ENCODE results near the gene RDH13.
A peak's percentile ranks its signal among the peaks of the same experiment; 100 is the strongest.

Gene RDH13

GRCh38 chr19:55091126-55091910 lies 28.4 kb upstream of the RDH13 start:
- H3K4me3 ChIP-seq (ENCODE audit: low read depth, low read length), result no peak overlapping the region
- H3K27ac ChIP-seq (ENCODE audit: low read depth, low read length), result no peak overlapping the region
- no peak overlapping the region for H2AFZ ChIP-seq (ENCODE audit: low read length, unreplicated experiment)
- peaks cover 1% of the 10 kb centered on the region; the same call in 1 of the 2 replicates for H3K27me3 ChIP-seq (ENCODE audit: insufficient read depth, low read length)
- H3K4me1 ChIP-seq (ENCODE audit: control insufficient read depth, insufficient read depth, low read length, unreplicated experiment), result peaks cover 4% of the 10 kb centered on the region
- no peaks in the 10 kb centered on the region for H3K36me3 ChIP-seq (ENCODE audit: insufficient read depth, low read length)
- H3K79me2 ChIP-seq (ENCODE audit: control insufficient read depth, insufficient read depth, low read length, unreplicated experiment), result no peaks in the 10 kb centered on the region

DNA sequence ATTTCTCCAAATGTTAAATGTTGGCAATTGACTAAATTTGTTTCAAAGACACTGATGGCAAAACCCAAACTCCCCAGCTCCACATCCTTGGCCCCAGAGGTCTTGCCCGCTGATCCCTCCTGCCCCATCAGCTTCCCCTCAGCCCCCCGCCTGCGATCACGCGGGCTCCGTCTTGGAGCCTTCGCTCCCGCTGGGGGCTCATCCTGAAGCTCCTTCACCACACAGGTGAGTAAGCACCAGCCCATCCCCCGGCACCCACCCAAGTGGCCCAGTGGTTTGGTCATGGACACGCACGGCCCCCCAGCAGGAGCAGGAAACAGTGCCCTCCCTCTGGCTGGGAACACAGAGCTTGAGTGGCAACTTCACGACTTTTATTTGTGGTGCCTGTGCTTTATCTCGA lies 27.6 kb upstream of the RDH13 start:
- no peaks in the 10 kb centered on the region for H3K36me3 ChIP-seq (ENCODE audit: insufficient read depth, low read length)
- H2AFZ ChIP-seq (ENCODE audit: low read length, unreplicated experiment), result no peak overlapping the region
- H3K27me3 ChIP-seq (ENCODE audit: insufficient read depth, low read length), result peaks cover 7% of the 10 kb centered on the region; the same call in 1 of the 2 replicates
- H3K79me2 ChIP-seq (ENCODE audit: control insufficient read depth, insufficient read depth, low read length, unreplicated experiment), result no peaks in the 10 kb centered on the region
- no peak overlapping the region for H3K27ac ChIP-seq (ENCODE audit: low read depth, low read length)
- H3K4me3 ChIP-seq (ENCODE audit: low read depth, low read length), result no peak overlapping the region
- H3K4me1 ChIP-seq (ENCODE audit: control insufficient read depth, insufficient read depth, low read length, unreplicated experiment), result peaks cover 4% of the 10 kb centered on the region

GRCh38 chr19:55089342-55089944 lies 26.5 kb upstream of the RDH13 start:
- H3K27me3 ChIP-seq (ENCODE audit: insufficient read depth, low read length), result peaks cover 7% of the 10 kb centered on the region; the same call in 1 of the 2 replicates
- H3K79me2 ChIP-seq (ENCODE audit: control insufficient read depth, insufficient read depth, low read length, unreplicated experiment), result no peaks in the 10 kb centered on the region
- no peaks in the 10 kb centered on the region for H3K36me3 ChIP-seq (ENCODE audit: insufficient read depth, low read length)
- no peak overlapping the region for H2AFZ ChIP-seq (ENCODE audit: low read length, unreplicated experiment)
- no peak overlapping the region for H3K27ac ChIP-seq (ENCODE audit: low read depth, low read length)
- H3K4me1 ChIP-seq (ENCODE audit: control insufficient read depth, insufficient read depth, low read length, unreplicated experiment), result peaks cover 4% of the 10 kb centered on the region
- no peak overlapping the region for H3K4me3 ChIP-seq (ENCODE audit: low read depth, low read length)

- no peak overlapping the region for H2AFZ ChIP-seq (ENCODE audit: low read length, unreplicated experiment)
- no peaks in the 10 kb centered on the region for H3K36me3 ChIP-seq (ENCODE audit: insufficient read depth, low read length)
- peaks cover 4% of the 10 kb centered on the region for H3K4me1 ChIP-seq (ENCODE audit: control insufficient read depth, insufficient read depth, low read length, unreplicated experiment)
- H3K27me3 ChIP-seq (ENCODE audit: insufficient read depth, low read length), result peaks cover 7% of the 10 kb centered on the region; the same call in 1 of the 2 replicates
- H3K79me2 ChIP-seq (ENCODE audit: control insufficient read depth, insufficient read depth, low read length, unreplicated experiment), result no peaks in the 10 kb centered on the region
- H3K27ac ChIP-seq (ENCODE audit: low read depth, low read length), result no peak overlapping the region
- no peak overlapping the region for H3K4me3 ChIP-seq (ENCODE audit: low read depth, low read length)
These were observed 25.8 kb upstream of the RDH13 start for GRCh38 chr19:55088543-55089341.

GRCh38 chr19:55088021-55088451 lies 25.1 kb upstream of the RDH13 start:
- H3K79me2 ChIP-seq (ENCODE audit: control insufficient read depth, insufficient read depth, low read length, unreplicated experiment), result no peaks in the 10 kb centered on the region
- no peak overlapping the region for H3K4me3 ChIP-seq (ENCODE audit: low read depth, low read length)
- H3K36me3 ChIP-seq (ENCODE audit: insufficient read depth, low read length), result no peaks in the 10 kb centered on the region
- H2AFZ ChIP-seq (ENCODE audit: low read length, unreplicated experiment), result no peak overlapping the region
- peaks cover 12% of the 10 kb centered on the region for H3K27me3 ChIP-seq (ENCODE audit: insufficient read depth, low read length)
- peaks cover 4% of the 10 kb centered on the region for H3K4me1 ChIP-seq (ENCODE audit: control insufficient read depth, insufficient read depth, low read length, unreplicated experiment)
- H3K27ac ChIP-seq (ENCODE audit: low read depth, low read length), result no peak overlapping the region

- Histone ChIP-seq H3K27ac (ENCODE audit: low read depth, low read length) (no peak overlapping the region), H3K4me3 (ENCODE audit: low read depth, low read length) (peak overlapping the region; percentile 72), H3K27me3 (ENCODE audit: insufficient read depth, low read length) (peaks cover 18% of the 10 kb centered on the region), H3K4me1 (ENCODE audit: control insufficient read depth, insufficient read depth, low read length, unreplicated experiment) (peaks cover 4% of the 10 kb centered on the region), H2AFZ (ENCODE audit: low read length, unreplicated experiment) (no peak overlapping the region), H3K79me2 (ENCODE audit: control insufficient read depth, insufficient read depth, low read length, unreplicated experiment) (no peaks in the 10 kb centered on the region), H3K36me3 (ENCODE audit: insufficient read depth, low read length) (no peaks in the 10 kb centered on the region)
These were observed 24.6 kb upstream of the RDH13 start for GRCh38 chr19:55087542-55087901.

DNA sequence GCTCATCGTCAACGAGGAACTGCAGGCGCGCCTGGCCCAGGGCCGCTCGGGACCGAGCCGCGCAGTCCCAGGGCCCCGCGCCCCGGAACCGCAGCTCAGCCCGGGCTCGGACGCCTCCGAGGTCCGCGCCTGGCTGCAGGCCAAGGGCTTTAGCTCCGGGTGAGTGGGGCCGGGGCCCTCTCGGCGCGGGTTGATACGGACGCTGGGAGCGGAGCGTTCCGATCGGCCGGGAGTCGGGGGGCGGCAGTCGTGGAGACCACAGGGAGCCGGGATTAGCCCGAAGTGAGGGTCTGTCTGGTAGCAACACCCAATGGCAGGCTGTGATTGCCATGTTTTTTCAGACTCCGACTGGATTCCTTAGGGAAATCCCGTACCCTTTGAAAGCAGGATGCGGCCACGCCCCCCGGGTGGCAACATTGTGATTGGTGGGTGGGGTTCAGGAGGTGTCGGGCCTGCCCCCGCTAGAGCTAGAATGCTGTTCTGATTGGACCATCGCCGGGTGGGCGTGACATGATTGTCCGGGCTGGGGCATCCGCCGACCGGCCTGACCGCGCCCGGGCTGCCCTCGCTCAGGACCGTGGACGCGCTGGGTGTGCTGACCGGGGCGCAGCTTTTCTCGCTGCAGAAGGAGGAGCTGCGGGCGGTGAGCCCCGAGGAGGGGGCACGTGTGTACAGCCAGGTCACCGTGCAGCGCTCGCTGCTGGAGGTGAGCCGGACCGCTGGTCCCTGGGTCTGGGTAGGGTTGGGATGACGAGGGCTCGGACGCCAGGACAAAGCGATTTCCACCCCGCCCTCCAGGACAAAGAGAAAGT lies 24.0 kb upstream of the RDH13 start:
- Histone ChIP-seq H2AFZ (ENCODE audit: low read length, unreplicated experiment) (no peak overlapping the region), H3K79me2 (ENCODE audit: control insufficient read depth, insufficient read depth, low read length, unreplicated experiment) (no peaks in the 10 kb centered on the region), H3K36me3 (ENCODE audit: insufficient read depth, low read length) (no peaks in the 10 kb centered on the region), H3K4me1 (ENCODE audit: control insufficient read depth, insufficient read depth, low read length, unreplicated experiment) (peaks cover 4% of the 10 kb centered on the region), H3K27ac (ENCODE audit: low read depth, low read length) (no peak overlapping the region), H3K27me3 (ENCODE audit: insufficient read depth, low read length) (peaks cover 23% of the 10 kb centered on the region), H3K4me3 (ENCODE audit: low read depth, low read length) (peak overlapping the region; percentile 72)

GRCh38 chr19:55085923-55086715 lies 23.2 kb upstream of the RDH13 start:
- peaks cover 28% of the 10 kb centered on the region for H3K27me3 ChIP-seq (ENCODE audit: insufficient read depth, low read length)
- no peak overlapping the region for H2AFZ ChIP-seq (ENCODE audit: low read length, unreplicated experiment)
- peaks cover 4% of the 10 kb centered on the region for H3K4me1 ChIP-seq (ENCODE audit: control insufficient read depth, insufficient read depth, low read length, unreplicated experiment)
- H3K36me3 ChIP-seq (ENCODE audit: insufficient read depth, low read length), result no peaks in the 10 kb centered on the region
- H3K27ac ChIP-seq (ENCODE audit: low read depth, low read length), result no peak overlapping the region
- peak overlapping the region; percentile 72 for H3K4me3 ChIP-seq (ENCODE audit: low read depth, low read length)
- no peaks in the 10 kb centered on the region for H3K79me2 ChIP-seq (ENCODE audit: control insufficient read depth, insufficient read depth, low read length, unreplicated experiment)

- Histone ChIP-seq H3K27ac (ENCODE audit: low read depth, low read length) (no peak overlapping the region), H3K4me1 (ENCODE audit: control insufficient read depth, insufficient read depth, low read length, unreplicated experiment) (peaks cover 4% of the 10 kb centered on the region), H3K79me2 (ENCODE audit: control insufficient read depth, insufficient read depth, low read length, unreplicated experiment) (no peaks in the 10 kb centered on the region), H3K4me3 (ENCODE audit: low read depth, low read length) (no peak overlapping the region), H3K27me3 (ENCODE audit: insufficient read depth, low read length) (peaks cover 28% of the 10 kb centered on the region), H2AFZ (ENCODE audit: low read length, unreplicated experiment) (no peak overlapping the region), H3K36me3 (ENCODE audit: insufficient read depth, low read length) (no peaks in the 10 kb centered on the region)
These were observed 21.5 kb upstream of the RDH13 start for GRCh38 chr19:55084416-55084815.
